Fibroblast of upper back skin (primary cell): ENCODE results near the gene TSKU.

Experiments used
- DNase-seq: peaks from one replicate; pipeline ENCODE4 v3.0.0-alpha.2; 2013

TSKU gene

DNA sequence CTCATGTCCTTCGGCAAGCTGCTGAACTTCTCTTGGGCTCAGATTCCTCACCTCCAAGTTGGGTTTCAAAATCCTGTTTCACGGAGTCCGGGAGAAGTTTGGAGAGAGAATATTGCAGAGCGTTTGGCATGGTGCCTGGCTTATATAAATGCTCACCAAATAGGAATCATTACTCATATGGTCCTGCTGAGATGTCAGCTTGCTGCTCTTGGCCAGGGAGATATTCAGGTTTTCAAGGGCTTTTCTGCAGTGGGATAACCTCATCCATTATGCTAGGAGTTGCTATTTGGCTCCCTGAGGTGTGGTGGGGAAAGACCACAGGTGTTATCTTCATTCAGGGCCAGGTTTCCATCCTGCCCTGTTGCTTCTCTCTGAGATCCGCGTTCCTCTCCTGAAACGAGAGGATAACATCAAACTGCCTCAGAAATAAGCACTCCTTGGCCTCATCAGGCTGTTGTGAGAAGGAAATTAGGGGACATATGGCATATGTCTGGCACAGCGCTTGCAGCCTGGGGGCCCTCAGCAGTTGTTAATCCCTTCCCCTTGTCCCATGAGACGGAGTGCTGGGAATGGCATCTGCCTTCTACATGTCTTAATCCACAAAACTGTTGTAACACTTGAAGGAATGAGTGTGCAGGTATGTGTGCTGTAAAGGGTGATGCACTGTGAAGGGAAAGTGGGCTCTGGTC, 47.6 kb downstream of the TSKU start:
- peak; percentile 78 for DNase-seq

DNA sequence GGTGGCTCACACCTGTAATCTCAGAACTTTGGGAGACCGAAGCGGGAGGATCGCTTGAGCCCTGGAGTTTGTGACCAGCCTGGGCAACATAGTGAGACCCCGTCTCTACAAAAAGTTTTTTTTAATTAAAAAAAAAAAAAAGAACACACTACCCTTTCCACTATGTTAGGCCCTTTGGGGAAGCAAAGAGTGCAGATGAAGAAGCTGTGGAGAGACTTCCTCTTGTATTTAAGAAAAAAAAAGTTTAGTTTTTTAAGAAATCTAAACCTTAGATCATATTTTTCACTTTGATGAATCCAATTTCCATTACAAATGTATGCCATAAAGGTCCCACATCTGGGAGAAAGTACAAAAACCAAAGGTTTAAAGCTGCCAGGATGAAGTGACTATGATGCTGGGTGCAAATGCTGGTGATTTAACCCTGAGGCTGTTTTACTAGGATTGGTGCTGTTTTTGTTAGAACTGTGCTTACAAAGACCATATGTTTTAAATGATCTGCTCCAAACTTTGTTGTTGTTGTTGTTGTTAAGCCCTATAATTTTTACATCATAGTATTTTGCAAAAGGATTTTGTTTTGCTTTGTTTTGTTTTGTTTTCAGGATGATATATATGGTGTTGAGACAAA, 48.6 kb downstream of the TSKU start:
- DNase-seq, result no peak

DNA sequence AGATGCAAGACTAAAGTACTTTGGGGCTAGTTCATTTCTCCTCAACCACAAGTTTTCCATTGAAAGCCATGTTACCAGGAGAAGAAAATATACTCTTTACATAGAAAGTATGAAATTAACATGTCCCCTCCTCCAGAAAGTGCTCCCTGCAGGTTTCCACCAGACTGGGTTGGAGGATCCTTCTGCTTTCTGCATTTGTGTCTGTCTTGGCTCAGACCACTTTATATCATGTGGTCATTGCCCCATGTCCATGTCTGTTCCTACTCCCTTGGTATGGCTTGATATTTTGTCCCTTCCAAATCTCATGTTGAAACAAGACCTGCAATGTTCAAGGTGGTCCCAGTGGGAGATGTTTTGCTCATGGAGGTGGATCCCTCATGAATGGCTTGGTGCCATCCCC, 49.2 kb downstream of the TSKU start:
- no peak for DNase-seq

DNA sequence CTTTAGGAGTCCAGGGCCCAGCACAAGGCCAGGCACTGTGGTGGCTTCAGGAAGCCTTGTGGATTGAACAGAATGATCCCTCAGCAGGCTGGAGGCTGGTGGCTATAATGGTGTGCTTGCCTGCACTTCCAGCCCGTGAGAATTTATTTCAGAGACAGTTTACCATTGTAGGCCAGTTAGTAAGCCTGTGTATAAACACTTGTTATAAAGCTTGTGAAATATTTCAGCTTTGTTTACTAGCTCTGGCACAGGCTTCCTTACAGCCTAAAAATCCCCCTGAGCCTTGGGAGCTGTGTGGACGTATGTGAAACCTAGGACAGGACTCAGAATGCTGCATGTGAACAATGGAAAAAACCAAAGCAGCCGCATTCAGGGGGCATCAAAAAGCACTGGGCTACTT, 51.0 kb downstream of the TSKU start:
- no peak for DNase-seq

DNA sequence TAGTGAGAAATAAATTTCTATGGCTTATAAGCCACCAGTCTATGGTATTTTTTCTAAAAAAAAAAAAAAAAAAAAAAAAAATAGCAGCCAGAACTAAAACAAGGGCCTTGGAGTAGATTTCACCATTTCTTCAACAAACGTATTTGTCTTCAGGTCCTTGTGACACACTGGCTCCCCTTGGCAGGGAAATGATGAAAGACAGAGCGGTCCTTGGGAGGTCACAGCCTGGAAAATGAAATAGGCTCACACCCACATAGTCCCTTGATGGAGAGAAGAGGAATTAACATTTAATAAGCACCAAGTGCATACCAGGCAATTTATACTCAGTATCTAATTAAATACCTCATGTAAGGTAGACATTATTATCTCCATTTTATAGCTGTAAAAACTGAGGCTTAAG, 51.9 kb downstream of the TSKU start:
- DNase-seq, result no peak

DNA sequence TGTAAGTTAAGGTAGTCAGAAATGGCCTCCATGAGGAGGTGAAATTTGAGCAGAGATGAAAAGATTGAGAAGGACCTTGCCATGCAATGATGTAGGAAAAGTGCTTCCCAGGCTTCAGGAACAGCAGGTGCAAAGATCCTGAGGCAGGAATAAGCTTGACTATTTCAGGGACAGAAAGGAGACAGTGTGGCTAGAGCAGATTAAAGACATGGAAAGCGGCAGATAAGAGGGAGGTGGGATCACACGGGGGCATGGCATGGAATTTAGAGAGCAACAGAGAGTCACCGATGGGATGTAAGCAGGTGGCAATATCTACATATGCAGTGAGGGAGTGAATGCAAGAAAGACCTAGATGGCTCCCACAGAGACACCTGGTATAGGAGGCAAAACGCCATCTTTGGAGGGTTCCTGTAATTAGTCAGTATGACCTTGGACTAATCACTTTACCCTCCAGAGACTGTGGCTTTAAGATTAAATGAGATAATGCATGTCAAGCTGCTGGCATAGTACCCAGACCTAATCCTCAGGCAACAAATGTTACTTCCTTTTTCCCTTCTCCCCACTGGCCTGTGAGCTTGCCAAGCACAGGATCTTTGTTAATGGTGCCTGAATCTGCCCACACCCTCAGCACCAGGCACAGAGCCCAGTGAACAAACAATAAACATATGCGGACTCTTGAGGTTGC, 52.9 kb downstream of the TSKU start:
- peak; percentile 43 for DNase-seq

DNA sequence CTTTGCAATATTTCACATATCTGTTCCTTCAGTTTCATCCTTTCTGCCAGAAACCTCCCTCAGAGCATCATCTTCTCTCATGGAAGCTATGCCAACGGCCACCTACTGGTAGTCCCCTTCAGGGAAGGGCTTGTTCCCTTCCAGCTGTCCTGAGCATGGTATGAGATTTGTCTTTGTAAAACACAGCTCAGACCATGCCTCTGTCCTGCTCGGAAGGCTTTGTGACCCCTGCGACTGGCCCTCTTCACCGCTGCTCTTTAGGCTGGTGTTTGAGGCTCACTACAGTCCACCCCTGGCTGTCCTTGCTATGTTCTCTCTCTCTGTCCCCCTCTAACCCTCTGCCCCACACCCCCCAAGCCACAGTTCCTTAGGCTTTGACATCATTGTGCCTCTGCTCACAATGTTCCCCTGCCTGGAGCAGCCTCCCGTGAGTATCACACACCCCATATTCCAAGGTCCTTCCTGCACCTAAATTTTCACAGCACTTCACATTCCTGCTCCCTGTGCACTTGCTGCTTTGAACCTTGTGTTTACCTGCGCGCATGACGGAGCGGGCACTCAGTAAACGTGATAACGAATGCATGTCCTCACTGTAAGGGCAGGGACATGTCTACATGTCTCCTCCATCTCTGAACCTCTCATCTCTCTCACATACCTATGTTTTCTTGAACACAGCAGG, 53.6 kb downstream of the TSKU start:
- DNase-seq, result no peak

DNA sequence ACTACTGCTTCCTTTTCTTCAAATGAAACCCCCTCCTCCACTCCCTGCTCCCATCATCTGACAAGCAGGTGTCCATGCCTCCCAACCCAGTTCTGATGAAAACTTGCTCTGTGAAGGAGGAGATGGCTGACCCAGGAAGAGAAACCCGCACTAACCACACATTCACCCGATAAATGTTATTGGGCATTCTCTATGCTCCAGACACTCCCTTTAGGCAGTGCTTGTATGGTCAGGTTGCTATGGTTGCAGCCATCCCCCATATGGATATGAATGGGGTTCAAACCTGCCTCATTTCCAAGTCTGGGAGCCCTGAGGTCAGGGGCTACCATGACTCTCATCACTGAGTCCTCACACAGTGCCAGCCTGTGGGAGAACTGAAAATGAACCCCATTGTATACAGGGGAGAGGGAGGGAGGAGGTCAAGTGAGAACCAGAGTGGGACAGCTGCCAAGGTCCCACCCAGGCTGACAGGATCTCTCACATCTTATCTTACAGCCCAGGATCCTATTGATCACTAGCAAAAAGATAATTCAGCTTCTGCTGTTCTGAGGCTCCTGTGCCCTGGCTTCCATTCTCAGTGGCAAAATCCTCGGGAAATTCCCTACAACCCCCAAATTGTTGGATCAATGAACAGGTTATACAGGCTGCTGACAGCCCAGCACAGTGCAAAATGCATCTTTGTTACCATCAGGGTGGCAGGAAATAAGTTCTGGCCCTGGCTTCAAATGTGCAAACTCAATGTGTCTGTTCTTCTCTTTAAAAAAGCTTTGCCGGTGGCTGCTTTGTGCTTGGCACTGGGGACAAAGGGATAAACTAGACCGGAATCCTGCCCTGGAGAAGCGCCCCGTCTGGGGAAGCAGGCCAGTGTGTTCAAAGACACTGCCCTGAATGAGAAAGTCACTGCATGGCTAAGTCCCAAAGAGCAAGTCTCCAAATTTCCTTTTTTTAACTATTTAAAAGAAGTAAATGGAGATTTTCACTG, 54.8 kb downstream of the TSKU start:
- no peak for DNase-seq

DNA sequence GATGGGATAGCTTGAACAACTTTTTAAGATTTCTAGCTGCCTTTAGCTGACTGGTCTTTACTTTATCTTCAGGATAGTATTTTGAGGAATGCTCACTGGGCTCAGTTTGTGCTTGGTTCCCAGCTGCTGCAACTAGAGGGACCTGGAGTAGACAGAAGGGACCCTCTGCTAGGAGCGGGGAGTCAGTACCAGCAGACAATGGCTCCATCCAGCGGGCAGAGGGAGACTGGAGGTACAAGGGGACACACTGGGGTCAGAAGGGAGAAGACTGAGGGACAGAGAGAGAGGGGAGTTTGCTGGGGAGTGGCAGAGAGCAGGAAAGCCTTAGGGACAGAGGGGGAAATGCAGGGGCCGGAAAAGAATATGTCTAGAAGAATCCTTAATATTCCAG, 55.5 kb downstream of the TSKU start:
- no peak for DNase-seq

DNA sequence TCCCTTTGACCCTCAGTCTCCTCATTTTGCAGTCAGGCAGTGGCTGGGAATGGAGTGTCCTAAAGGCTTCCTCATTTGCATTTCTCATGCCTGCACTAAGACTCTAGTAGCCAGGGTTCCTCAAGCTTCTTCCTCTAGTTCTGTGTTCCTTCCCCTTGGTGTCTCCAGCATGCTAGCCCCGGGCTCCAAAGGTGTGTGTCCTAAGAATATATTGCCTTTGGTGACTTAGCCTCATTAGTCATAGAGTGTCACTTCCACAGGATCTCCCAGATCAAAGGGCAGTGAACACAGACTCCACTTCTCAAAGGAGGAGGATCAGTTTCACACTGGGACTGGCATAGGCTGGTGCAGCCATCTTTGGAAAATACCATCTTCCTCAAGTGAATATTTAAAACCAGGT, 56.2 kb downstream of the TSKU start:
- no peak for DNase-seq

DNA sequence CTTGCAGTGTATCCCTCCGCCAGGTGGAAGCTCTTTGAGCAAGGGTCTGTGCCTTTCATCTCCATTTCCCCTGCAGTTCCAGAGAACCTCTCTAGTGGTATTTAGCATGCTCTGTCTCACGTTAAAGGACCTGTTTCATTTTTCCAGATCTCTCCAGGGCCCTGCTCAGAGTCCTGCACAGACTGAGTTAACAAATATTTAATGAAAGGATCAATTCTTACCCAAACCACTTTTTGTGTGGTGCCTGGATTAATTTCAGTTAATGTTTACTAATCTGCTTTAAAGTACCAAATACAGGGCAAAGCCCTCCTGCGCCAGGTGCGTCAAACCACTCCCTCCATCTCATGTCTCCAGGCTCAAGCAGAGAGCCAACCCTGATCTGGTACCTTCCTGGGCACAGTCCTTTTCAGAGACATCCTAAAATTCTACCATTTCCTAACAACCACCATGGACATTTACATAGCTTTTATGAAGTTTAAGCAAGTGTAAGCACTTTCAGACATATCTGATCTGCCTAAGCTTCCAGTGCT, 58.8 kb downstream of the TSKU start:
- no peak for DNase-seq

DNA sequence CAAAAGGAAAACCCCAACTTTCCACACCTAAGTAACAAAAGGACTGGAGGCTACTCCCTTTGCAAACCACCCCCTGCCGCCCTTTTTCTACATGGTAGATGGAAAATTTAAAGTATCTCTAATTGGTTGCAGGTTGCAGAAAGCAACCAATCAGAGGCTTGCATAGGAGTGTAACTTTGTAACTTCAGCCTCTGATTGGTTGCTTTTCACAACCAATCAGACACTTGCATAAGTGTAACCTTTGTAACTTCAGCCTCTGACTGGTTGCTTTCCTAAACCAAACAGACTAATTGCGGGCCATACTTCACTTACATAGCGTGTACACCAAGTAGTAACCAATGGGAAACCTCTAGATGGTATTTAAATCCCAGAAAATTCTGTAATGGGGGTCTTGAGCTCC, 60.8 kb downstream of the TSKU start:
- no peak for DNase-seq

DNA sequence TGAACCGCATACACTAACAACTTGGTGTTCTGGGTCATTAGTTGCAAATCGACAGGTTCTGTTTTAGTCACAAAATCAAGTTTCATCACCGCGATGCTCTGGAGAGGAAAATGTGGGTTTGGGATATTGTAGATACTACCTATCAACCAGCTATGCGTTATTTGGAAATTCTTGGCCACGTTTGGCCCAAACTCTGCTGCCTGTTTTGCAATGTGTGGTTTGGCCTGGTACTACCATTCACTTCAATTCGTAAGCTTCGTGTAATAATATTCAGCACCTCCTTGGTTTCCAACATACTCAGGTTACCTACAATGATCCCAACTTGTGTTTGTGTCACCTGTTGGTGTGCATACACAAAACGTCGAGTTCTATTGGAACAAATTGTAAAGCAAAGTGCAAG, 61.4 kb downstream of the TSKU start:
- no peak for DNase-seq

DNA sequence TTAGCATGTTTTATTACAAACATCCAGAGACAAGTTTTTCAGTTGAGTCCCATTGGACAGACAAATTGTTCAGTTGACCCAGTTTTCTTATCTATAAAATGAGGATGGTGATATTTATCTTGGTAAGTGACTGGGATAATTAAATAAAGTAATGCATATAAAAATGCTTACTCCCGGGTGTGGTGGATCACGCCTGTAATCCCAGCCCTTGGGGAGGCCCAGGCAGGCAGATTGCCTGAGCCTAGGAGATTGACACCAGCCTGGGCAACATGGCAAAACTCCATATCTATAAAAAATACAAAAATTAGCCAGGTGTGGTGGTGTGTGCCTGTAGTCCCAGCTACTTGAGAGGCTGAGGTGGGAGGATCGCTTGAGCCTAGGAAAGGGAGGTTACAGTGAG, 61.9 kb downstream of the TSKU start:
- no peak for DNase-seq

DNA sequence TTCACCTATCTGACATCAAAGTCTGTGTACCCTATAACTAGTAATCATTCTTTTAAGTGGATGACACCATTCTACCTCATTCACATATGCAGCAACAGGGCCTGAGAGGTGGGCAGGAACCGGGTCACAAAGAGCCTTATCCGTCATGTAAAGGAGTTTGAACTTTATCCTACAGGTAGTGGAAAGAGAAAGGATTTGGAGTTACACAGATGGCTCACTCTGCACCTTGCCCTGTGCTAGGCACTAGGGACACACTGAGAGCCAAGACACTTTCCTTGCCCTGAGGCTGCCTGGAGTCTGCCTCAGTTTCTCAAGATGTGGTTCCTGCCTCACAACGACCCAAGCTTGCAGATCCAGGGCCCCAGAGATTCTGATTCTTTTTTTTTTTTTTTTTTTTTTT, 63.3 kb downstream of the TSKU start:
- no peak for DNase-seq
